ENCODE measurements around the gene GART. TPM values are rescaled to one million over a fixed set of nuclear protein-coding genes. Genes with fewer than 3 reads are reported as not detected.
"Not testable (repeated sequence)": the region's sequence is repeated elsewhere in the genome, so short reads cannot be mapped to it uniquely, and the experiment has no call there.

Gene GART
- total RNA-seq, 1 donor from 2014 or later: 67.2 TPM

DNA sequence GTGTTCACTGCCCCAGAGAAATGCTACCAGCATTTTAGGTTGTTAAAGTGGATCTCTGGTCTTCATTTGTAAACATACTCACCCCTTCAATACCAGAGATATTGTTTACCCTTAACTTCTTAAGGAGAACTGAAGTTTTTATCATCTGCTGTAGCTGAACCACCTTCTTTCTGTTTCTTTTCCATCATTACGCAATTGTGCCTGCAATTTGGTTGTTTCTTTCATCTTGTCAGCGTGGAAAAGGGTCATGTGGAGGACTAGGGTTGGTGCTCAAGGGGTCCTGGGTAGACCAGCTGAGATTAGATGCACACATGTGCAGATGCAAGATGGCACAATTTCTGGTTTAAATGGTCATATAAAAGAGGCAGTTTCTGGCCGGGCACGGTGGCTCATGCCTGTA lies 23.0 kb downstream of the GART start:
- no peak for DNase-seq (ENCODE audit: low spot score)

- DNase-seq (ENCODE audit: low spot score): no peak
Measured at GRCh38 chr21:33514229-33514628, 27.7 kb downstream of the GART start.

DNA sequence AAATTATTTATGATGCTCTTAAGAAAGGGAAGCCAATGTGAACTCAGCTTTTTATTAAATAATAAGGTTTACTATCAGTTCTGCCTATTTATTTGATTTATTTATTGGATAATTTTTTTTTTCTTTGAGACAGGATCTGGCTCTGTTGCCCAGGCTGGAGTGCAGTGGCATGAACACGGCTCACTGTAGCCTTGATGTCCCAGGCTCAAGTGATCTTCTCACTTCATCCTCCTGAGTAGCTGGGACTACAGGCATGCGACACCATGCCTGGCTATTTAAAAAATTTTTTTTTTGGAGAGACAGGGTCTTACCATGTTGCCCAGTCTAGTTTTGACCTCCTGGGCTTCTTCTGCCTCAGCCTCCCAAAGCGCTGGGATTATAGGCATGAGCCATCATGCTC lies 29.4 kb downstream of the GART start:
- no peak for DNase-seq (ENCODE audit: low spot score)

GRCh38 chr21:33511639-33512038 lies 30.3 kb downstream of the GART start:
- DNase-seq (ENCODE audit: low spot score): no peak

DNA sequence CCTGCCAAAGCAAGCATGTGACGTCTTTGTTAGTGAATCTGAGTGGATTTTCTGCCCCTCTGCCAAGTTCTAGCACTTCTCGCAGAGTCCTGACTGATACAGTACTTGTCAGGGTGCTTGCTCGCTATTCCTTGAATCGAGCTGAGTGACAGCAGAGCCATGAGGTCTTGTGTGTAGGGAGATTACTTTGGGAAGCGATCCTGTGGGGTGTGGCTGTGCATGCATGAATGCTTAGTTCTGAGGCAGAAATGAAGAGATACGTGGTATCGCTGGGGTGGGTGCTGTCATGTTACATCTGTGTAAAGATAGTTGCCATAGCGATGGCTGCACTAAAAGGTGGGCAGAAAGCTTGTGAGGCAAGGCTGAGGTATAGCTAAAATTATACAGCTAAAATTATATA lies 31.1 kb downstream of the GART start:
- DNase-seq (ENCODE audit: low spot score): no peak

GRCh38 chr21:33507003-33507402 lies 34.9 kb downstream of the GART start:
- DNase-seq (ENCODE audit: low spot score): not testable (repeated sequence)

GRCh38 chr21:33505833-33506232 lies 36.1 kb downstream of the GART start:
- DNase-seq (ENCODE audit: low spot score): no peak

- DNase-seq (ENCODE audit: low spot score): no peak
Measured at GRCh38 chr21:33496345-33496744, 45.6 kb downstream of the GART start.

DNA sequence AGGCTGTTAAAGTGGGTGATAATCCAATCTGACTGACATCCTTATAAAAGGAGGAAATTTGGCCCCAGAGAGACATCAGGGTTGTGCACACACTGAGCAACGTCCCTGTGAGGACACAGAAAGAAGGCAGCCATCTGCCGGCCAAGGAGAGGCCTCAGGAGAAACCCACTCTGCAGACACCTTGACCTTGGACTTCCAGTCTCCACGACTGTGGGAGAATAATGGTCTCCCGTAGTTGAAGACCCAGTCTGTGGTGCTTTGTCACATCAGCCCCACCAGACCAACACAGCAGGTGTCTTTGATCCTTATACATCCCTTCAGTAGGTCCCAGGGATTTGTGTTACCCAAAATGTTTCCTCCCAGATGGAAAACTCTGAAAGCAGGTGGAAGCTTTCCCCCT lies 46.2 kb downstream of the GART start:
- DNase-seq (ENCODE audit: low spot score): no peak

DNA sequence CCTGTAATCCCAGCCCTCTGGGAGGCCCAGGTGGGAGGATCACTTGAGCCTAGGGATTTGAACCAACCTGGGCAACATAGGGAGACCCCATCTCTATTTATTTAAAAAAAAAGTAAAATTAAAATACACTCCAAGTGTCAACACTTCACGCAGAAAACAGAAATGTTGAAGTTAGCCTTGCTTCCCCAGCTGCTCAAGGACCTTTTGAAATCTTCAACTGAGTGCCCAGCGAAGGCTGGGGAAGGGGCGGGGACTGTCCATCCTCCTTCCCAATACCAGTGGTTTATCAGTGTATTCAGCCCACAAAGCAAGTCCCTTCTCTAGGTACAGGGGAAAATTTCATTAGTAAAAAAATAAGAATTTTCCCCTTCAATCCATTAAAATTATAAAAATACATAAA lies 48.2 kb downstream of the GART start:
- no peak for DNase-seq (ENCODE audit: low spot score)

DNA sequence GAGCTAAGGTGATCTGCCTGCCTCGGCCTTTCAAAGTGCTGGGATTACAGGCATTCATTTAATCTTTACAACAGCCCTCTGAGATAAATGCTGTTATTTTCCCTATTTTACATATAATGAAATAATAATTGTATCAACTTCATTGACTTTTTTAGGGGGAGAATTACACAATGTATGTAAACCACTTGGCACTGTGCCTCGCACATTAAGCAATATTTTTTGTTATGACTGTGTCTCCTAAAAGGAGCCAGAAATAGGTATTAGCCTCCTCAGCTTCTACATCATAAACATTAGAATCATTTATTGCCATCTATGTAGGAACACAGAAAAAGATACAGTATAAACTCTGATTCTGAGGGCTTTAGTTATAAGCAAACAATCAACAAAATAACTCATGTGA lies 49.3 kb downstream of the GART start:
- peak; percentile 19 for DNase-seq (ENCODE audit: low spot score)

DNA sequence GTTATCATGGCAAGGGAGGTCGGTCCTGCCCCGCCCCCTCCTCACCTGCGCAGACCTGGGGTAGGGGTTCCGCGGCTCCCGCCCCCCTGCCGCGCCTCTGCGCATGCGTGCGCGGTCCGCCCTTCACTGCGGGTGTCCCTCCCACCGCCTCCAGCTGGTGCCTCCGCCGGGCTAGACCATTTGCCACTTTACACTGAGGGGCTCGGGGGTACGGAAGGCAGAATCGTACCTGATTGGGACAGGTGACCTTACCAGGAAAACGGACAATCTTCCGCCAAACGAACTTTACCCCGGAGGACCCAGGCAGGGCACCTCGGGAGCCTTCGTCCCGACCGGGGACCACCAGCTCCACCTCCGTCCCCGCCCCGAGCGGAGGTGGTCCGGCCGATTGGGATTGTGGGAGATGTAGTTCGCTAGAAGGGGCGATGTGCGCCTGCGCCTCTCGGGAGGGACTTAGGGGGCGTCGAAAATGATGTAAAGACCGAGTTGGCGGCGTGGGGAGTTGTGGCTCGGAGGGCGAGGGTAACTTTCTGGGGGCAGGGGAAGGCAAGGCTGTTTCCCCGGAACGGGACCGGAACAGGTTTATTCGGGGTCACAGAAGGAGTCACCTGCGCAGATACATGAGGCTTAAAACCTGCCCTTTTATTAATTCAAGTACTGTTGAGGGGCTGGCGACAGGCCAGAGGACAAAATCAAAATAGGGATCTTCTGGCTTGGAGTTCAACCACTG lies 50.4 kb downstream of the GART start, which contains the start of gene DNAJC28:
Gene DNAJC28, minus strand, starts transcription at position 344 of the 730 bp plus-strand sequence. CDS start 2,323 bp downstream, outside the sequence.
- DNase-seq (ENCODE audit: low spot score): peak; percentile 98

DNA sequence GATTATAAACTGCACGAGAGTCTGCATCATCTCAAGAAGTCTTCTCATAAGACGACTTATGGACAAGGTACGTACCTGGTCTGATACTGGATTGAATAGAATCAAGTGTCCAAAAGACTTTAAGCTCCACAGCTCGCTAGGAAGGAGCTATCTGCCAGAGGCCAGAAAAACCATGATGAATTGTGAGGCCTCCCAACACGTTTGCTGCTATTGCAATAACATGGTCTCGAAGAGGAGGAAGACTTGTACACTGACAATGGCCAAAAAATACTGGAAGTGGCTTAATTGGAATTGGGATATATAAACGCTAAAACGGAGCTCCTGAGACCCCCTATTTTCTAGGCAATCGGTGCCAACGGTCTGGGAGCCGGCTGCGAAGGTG lies 50.9 kb downstream of the GART start:
- DNase-seq (ENCODE audit: low spot score): no peak

DNA sequence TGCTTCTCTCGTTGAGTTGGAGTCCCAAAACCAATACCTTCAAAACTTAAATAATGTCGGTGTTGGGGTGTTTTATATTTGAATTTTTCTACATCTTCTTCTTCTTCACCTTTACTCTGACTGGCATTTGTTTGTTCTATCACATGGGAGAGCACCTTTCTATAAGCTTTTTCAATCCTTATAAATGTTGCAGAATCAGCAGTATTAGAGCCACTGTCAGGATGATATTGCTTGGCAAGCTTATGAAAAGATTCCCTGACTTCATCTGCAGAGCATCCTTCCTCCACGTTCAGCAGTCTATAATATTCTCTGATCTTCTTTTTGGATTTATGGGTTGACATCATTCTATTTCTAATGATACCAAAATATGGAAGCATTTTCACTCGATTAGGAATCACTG lies 53.0 kb downstream of the GART start:
- no peak for DNase-seq (ENCODE audit: low spot score)

DNA sequence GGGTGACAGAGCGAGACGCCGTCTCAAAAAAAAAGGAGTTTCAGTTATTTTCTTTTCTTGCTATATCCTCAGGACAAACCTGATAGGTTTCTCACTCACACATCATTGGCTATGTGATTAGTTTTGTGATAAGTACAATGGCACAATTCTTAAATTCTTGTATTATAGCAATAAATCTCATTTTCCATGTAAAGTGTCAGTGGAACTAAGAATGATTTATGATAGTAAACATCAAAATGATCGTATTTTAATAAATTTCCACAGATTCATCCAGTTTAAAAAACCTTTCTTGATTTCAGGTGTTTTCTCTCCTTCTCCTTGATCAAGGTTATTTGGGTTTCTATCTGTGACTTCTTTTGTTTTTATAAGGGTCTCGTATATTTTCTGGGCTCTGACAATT lies 53.9 kb downstream of the GART start:
- no peak for DNase-seq (ENCODE audit: low spot score)

DNA sequence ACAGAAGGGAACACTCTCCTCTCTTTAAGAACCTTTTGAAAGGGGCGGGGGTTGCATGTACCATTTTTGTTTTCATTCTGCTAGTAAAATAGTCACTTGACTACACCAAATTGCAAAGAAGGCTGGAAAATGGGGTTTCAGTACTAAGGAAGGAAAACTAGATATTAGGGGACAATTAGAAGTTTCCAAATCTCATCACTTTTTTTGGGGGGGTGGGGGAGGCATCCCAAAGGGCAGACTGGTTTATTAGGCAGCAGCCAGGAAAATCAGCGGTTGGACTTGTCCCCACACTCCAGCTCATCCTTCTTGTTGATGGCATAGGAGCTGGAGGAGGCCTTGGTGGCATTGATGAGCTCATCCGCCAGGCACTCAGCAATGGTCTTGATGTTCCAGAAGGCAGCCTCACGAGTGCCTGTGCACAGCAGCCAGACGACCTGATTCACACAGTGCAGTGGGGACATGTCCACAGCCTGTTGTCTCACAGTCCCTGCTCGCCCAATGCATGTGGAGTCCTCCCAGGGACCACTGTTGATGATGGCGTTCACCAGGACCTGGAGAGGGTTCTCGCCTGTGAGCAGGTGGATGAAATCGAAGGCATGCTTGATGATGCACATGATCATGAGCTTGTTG lies 60.5 kb downstream of the GART start:
- DNase-seq (ENCODE audit: low spot score): no peak

- DNase-seq (ENCODE audit: low spot score): no peak
Measured at GRCh38 chr21:33480481-33481103, 61.3 kb downstream of the GART start.

GRCh38 chr21:33479679-33480480 lies 62.0 kb downstream of the GART start, which contains the start of gene TMEM50B:
Gene TMEM50B, minus strand, starts transcription at chr21:33479974. Its CDS starts 11,089 bp downstream, at chr21:33468885.
- DNase-seq (ENCODE audit: low spot score): peak; percentile 97

DNA sequence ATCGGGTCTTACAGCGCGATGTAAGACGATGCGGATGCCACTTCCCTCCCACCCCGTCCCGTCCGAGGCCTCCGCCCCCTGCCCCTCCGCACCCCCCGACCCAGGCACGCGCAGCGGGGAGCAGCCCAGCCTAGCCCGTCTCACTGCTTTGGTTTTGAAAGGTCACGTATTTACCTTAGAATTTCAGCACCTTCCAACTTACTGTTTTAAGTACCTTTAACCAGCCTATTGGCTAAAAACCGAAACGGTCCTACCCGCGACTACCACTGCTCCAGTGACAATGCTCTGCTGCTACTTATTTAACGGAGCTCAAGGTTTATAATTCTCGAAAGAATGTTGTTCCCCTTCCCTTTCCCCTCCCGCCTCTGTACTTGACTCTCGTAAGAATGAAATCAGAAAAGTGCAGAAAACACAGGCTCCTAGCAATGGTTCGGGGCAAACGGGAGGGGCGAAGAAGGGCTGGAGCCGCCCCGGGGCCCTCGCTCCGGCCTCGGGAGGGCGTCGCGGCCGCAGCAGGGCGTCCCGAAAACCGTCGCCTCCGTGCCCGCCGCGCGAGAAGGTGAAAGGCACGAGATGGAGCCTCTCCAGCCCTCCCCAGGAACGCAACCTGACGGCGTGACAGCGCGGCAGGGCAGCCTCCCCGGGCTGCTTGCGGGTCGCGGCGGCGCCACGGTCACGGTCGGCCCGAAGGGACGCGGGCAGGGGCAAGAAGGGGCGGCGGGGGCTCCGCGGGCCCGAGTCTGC lies 62.8 kb downstream of the GART start:
- peak; percentile 47 for DNase-seq (ENCODE audit: low spot score)

DNA sequence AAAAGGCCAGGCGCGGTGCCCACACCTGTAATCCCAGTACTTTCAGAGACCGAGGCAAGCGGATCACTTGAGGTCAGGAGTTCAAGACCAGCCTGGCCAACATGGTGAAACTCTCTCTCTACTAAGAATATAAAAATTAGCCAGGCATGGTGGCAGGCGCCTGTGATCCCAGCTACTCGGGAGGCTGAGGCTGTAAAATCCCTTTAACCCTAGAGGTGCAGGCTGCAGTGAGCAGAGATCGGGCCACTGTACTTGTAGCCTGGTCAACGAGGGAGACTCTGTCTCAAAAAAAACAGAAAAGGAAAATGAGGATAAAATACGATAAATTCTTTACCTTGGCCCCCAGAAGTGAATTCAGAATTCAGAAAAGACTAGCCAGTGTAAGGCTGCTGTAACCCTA lies 63.7 kb downstream of the GART start:
- no peak for DNase-seq (ENCODE audit: low spot score)

DNA sequence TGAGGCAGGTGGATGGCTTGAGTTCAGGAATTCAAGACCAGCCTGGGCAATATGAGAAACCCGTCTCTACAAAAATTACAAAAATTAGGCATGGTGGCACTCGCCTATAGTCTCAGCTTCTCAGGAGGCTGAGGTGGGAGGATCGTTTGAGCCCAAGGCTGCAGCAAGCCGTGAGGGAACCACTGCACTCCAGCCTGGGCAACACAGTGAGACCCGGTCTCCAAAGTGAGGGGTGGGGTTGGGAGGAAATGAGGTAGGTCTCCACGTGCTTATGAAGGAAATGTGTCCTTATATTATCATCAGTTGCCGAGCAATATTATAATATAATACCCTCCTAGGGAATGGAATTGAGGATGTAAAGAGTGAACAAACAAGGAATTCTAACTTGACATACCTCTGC lies 64.9 kb downstream of the GART start:
- DNase-seq (ENCODE audit: low spot score): no peak

Data from umbilical cord (tissue), 2 donors.